ENCODE measurements around the gene ZYX. TPM values are rescaled to one million over a fixed set of nuclear protein-coding genes. Genes with fewer than 3 reads are reported as not detected.

Gene ZYX
- total and polyA plus RNA-seq, 2 donors (not counting 1 experiment from before 2014, with no cell fraction given) = 32.3 to 53.8 TPM

DNA sequence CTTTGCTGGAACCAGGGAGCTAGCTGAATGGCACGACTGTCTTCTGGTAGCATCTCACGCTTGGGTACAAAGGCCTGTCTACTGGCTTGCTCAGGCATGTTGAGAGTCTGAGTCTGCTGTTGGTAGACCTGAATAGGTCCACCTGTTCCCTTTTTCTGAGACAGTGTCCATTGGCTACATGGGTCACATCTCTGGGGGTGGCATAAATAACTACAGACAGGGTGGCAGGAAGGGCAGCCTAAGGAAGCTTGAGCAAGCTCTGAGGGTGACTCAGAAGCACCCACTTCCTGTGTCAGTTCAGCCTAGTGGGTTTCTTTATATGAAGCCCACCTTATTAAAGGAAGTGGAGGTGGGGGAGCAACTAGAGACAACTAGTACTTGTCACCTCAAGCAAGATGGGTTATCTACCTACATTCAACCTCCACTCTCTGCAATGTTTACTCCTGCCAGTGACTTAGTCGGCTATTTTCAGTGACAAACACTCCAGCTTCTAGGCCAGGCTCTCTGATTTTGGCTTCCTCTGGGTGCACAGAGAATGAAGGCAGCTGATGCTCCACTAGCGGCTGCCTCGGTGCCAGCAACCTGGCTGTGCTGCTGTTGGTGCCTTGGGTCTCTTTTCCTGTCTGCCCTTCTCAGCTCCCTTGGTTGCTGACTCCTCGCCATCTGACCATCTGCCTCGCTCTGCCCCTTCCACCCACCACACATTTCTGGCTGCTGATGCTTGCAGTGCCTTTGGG, 5.7 kb upstream of the ZYX start:
- Histone ChIP-seq H2AFZ (ENCODE audit: insufficient read depth, low read depth, low read length, poor library complexity, severe bottlenecking) (peak overlapping the region; percentile 67), H3K27ac (ENCODE audit: low read length in 2 of 2) (peak overlapping the region; percentile 43 to 48), H3K4me3 (ENCODE audit: control extremely low read depth in 1 of 5, extremely low read depth in 1 of 5, insufficient read depth in 1 of 5, low read depth in 2 of 5, low read length in 4 of 5) (no peak overlapping the region), H3K27me3 (replicated peaks in 1 of 4; ENCODE audit: control extremely low read depth in 1 of 4, control insufficient read depth in 3 of 4, insufficient read depth in 4 of 4, low read length in 3 of 4) (no peaks in the 10 kb centered on the region), H3K4me1 (ENCODE audit: control insufficient read depth in 2 of 2, insufficient read depth in 2 of 2, low read length in 2 of 2) (peaks cover 32 to 38% of the 10 kb centered on the region in 2 donors), H3K9me3 (ENCODE audit: control extremely low read depth in 1 of 3, control insufficient read depth in 2 of 3, insufficient read depth in 1 of 3, low read length in 2 of 3) (no peaks in the 10 kb centered on the region), H3K79me2 (ENCODE audit: control insufficient read depth, insufficient read depth, low read length) (no peaks in the 10 kb centered on the region), H3K9ac (ENCODE audit: low read length) (no peak overlapping the region), H3K36me3 (replicated peaks in 1 of 2; ENCODE audit: control extremely low read depth in 1 of 2, control insufficient read depth in 1 of 2, extremely low read depth in 1 of 2, insufficient read depth in 2 of 2, low read length in 1 of 2) (no peaks in the 10 kb centered on the region), H4K20me1 (ENCODE audit: control insufficient read depth, insufficient read depth, low read length, poor library complexity, severe bottlenecking) (no peaks in the 10 kb centered on the region), H3K4me2 (replicated peaks; ENCODE audit: low read depth, low read length, poor library complexity, severe bottlenecking) (peak overlapping the region; percentile 49)
- ChIA-PET CTCF (interaction anchor here (0.9 to 4.4 kb wide), 6 partner anchors 8 to 135 kb away, joined by 3 to 19 read pairs (median 4); no protein-coding TSS in a partner anchor), POLR2A (no interaction called here)
- Mint-ChIP-seq H3K4me3 (peak overlapping the region; percentile 67), H3K4me1 (peaks cover 46% of the 10 kb centered on the region), H3K27ac (peak overlapping the region; percentile 76), H3K27me3 (no peaks in the 10 kb centered on the region), H3K9me3 (ENCODE audit: insufficient read depth) (no peaks in the 10 kb centered on the region)
- intact Hi-C loops (cut with micrococcal nuclease) = loop anchor here (10.0 kb wide), 1 partner anchor 51 kb away; no protein-coding TSS in a partner anchor
- 11% methylated on average over 3 of the region's 7 CpGs for WGBS (ENCODE audit: insufficient coverage)
- DNase-seq (peak; percentile 30), ATAC-seq (ENCODE audit: low read depth) (peak; percentile 31)
- TF ChIP-seq EZH2 (IDR thresholded peaks at IDR 0.05; ENCODE audit: borderline replicate concordance, insufficient read depth, low read depth, low read length, poor library complexity, severe bottlenecking) = no peak
- TF ChIP-seq, protein P1, sequence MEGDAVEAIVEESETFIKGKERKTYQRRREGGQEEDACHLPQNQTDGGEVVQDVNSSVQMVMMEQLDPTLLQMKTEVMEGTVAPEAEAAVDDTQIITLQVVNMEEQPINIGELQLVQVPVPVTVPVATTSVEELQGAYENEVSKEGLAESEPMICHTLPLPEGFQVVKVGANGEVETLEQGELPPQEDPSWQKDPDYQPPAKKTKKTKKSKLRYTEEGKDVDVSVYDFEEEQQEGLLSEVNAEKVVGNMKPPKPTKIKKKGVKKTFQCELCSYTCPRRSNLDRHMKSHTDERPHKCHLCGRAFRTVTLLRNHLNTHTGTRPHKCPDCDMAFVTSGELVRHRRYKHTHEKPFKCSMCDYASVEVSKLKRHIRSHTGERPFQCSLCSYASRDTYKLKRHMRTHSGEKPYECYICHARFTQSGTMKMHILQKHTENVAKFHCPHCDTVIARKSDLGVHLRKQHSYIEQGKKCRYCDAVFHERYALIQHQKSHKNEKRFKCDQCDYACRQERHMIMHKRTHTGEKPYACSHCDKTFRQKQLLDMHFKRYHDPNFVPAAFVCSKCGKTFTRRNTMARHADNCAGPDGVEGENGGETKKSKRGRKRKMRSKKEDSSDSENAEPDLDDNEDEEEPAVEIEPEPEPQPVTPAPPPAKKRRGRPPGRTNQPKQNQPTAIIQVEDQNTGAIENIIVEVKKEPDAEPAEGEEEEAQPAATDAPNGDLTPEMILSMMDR (IDR thresholded peaks at IDR 0.05) = no peak

DNA sequence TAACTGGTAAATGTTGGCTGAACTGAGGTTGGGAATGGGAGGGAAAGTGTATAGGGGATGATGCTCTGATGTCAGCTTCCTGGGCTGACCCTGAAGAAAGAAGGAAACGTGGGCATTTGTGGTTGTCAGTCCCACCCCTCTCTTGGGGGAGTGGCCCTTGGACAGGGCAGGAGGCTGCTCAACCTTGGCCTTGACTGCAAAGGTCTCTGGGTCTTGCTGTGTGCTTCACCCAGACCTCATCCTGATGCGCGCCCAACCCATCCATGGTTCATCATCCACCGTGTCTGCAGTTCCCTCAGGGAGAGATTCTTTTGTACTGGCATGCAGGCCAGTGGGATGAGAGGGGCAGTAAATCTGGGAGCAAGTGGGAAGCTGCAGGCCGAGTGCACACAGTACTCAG, 4.7 kb upstream of the ZYX start:
- no peaks in the 10 kb centered on the region for H3K79me2 ChIP-seq (ENCODE audit: control insufficient read depth, insufficient read depth, low read length)
- no peaks in the 10 kb centered on the region for H3K27me3 ChIP-seq (replicated peaks in 1 of 4; ENCODE audit: control extremely low read depth in 1 of 4, control insufficient read depth in 3 of 4, insufficient read depth in 4 of 4, low read length in 3 of 4)
- TF ChIP-seq, protein P1 (IDR thresholded peaks at IDR 0.05) = no peak
- no peak for TF ChIP-seq EZH2 (IDR thresholded peaks at IDR 0.05; ENCODE audit: borderline replicate concordance, insufficient read depth, low read depth, low read length, poor library complexity, severe bottlenecking)
- H3K36me3 ChIP-seq (replicated peaks in 1 of 2; ENCODE audit: control extremely low read depth in 1 of 2, control insufficient read depth in 1 of 2, extremely low read depth in 1 of 2, insufficient read depth in 2 of 2, low read length in 1 of 2) = no peaks in the 10 kb centered on the region
- POLR2A ChIA-PET = no interaction called here
- intact Hi-C loops (cut with micrococcal nuclease) = loop anchor here (10.0 kb wide), 1 partner anchor 52 kb away; no protein-coding TSS in a partner anchor
- H3K4me1 ChIP-seq (ENCODE audit: control insufficient read depth in 2 of 2, insufficient read depth in 2 of 2, low read length in 2 of 2) = peaks cover 32 to 38% of the 10 kb centered on the region in 2 donors
- Mint-ChIP-seq H3K4me1 (peaks cover 46% of the 10 kb centered on the region), H3K27ac (peak overlapping the region; percentile 37), H3K27me3 (no peaks in the 10 kb centered on the region), H3K4me3 (no peak overlapping the region), H3K9me3 (ENCODE audit: insufficient read depth) (no peaks in the 10 kb centered on the region)
- H3K27ac ChIP-seq (ENCODE audit: low read length in 2 of 2) = no peak overlapping the region
- DNase-seq (no peak), ATAC-seq (ENCODE audit: low read depth) (no peak)
- H3K9ac ChIP-seq (ENCODE audit: low read length) = no peak overlapping the region
- H4K20me1 ChIP-seq (ENCODE audit: control insufficient read depth, insufficient read depth, low read length, poor library complexity, severe bottlenecking) = no peaks in the 10 kb centered on the region
- H3K9me3 ChIP-seq (ENCODE audit: control extremely low read depth in 1 of 3, control insufficient read depth in 2 of 3, insufficient read depth in 1 of 3, low read length in 2 of 3) = no peaks in the 10 kb centered on the region
- no peak overlapping the region for H2AFZ ChIP-seq (ENCODE audit: insufficient read depth, low read depth, low read length, poor library complexity, severe bottlenecking)
- H3K4me3 ChIP-seq (ENCODE audit: control extremely low read depth in 1 of 5, extremely low read depth in 1 of 5, insufficient read depth in 1 of 5, low read depth in 2 of 5, low read length in 4 of 5) = no peak overlapping the region
- 83% methylated on average over 4 of the region's 5 CpGs for WGBS (ENCODE audit: insufficient coverage)
- CTCF ChIA-PET = interaction anchor here (1.4 to 4.4 kb wide), 2 partner anchors 9 to 136 kb away, joined by 3 to 19 read pairs; no protein-coding TSS in a partner anchor
- no peak overlapping the region for H3K4me2 ChIP-seq (replicated peaks; ENCODE audit: low read depth, low read length, poor library complexity, severe bottlenecking)
